LNCAP (cell line): ENCODE data around the gene TRMU.

Experiments
- TF ChIP-seq, protein P1 (sequence below): fragments of 450-650 bp; IDR thresholded peaks from 2 replicates; pipeline ENCODE4 v1.5.1; 2017; ENCODE audit warnings: mild to moderate bottlenecking

The TRMU gene

GRCh38 chr22:46352276-46352675, 16.8 kb downstream of the TRMU start:
- TF ChIP-seq, protein P1, sequence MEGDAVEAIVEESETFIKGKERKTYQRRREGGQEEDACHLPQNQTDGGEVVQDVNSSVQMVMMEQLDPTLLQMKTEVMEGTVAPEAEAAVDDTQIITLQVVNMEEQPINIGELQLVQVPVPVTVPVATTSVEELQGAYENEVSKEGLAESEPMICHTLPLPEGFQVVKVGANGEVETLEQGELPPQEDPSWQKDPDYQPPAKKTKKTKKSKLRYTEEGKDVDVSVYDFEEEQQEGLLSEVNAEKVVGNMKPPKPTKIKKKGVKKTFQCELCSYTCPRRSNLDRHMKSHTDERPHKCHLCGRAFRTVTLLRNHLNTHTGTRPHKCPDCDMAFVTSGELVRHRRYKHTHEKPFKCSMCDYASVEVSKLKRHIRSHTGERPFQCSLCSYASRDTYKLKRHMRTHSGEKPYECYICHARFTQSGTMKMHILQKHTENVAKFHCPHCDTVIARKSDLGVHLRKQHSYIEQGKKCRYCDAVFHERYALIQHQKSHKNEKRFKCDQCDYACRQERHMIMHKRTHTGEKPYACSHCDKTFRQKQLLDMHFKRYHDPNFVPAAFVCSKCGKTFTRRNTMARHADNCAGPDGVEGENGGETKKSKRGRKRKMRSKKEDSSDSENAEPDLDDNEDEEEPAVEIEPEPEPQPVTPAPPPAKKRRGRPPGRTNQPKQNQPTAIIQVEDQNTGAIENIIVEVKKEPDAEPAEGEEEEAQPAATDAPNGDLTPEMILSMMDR = no peak

GRCh38 chr22:46352691-46353386, 17.3 kb downstream of the TRMU start:
- TF ChIP-seq, protein P1 = no peak

DNA sequence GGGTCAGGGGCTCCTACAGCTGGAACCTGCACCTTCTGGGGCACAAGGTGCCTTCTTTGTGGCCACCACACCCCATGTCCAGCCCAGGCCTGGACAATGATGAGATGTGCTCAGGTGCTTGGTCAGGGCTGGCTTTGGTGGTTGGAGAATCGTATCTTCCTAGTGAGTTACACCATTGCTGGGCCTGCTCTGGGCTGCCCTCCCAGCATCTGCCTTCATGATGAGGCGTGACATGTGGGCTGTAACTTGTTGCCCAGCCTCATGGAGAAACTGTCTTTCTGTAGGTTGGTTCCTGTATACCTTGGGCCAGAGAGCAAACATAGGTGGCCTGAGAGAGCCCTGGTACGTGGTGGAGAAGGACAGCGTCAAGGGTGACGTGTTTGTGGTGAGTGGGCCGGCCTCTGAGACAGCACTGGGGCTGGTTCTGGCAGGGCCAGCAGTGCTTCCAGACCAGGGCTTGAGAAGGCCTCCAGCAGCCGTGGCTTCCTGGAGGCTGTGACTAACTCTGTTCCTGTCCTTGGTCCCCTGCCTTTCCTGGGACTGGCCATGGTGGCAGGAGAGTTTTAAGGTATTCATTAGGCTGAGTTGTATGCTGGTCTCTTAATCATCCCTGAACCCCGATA, 18.1 kb downstream of the TRMU start:
- TF ChIP-seq, protein P1 = no peak

GRCh38 chr22:46354176-46354992, 18.9 kb downstream of the TRMU start:
- TF ChIP-seq, protein P1 = no peak

DNA sequence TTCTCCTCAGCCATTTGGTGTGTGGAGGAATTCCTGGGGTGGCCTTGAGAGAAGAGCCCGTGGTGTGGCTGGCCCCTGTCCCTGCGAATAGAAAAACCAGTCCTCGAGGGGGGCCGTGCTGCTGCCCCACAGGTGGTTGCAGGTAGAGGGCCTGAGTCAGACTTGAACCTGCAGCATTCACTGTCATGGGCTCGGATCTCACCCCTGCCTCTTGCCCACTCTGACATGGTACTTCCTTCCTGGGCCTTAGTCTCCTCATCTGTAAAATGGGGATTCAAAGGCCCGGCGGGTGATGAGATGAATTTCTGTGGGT, 19.4 kb downstream of the TRMU start:
- TF ChIP-seq, protein P1 = no peak

- TF ChIP-seq, protein P1 = peak; percentile 83
These were observed 20.0 kb downstream of the TRMU start for GRCh38 chr22:46355369-46355995.

- TF ChIP-seq, protein P1 = no peak
These were observed 20.5 kb downstream of the TRMU start for GRCh38 chr22:46355996-46356471.
